Activated CD4-positive, CD25-positive, alpha-beta regulatory T cell treated with anti-CD3 and anti-CD28 coated beads, Interleukin-2, amount 50 U/mL, for 72 hours (primary cell): ENCODE measurements around the gene EIF4E1B.

Experiments
- DNase-seq: peaks from one replicate; pipeline ENCODE4 v3.0.0; 2021

EIF4E1B gene

DNA sequence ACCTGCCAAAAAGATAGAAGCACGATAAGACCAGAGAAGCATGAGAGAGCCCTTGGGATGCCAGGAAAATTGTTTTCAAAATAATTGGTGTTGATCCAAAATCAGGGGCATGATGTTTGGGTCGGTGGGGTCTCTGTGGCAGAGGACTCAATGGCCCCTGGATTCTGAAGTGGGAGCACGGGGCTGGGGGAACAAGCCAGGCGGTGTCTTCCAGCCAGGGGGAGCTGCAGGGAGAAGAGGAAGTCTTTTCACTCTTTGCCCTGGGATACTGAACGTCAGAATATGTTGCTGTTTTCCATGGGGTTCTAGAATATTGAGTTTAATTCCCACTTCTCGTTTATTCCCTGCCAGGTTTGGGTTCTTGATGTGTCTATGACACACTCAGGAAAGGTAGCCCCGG is 37.2 kb downstream of the EIF4E1B start:
- no peak for DNase-seq

DNA sequence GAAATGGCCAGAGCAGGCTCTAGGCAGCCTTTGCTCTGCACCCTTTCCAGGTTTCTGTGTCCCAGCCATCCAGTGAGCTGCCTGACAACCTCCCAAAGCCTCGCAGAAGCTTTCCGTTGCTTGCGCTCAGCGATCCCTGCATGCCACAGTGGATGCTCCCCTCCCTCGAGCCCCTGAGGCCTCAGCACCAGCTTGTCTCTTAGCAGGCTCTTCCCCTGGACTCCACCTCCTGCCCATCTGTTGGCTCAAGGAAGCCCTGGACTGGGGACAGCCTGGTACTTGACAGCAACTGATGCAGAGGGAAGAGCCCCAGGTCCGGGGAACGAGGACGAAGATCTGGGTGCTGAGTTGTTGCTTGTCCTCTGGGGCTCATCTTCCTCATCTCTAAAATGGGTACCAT is 40.0 kb downstream of the EIF4E1B start:
- DNase-seq = no peak

DNA sequence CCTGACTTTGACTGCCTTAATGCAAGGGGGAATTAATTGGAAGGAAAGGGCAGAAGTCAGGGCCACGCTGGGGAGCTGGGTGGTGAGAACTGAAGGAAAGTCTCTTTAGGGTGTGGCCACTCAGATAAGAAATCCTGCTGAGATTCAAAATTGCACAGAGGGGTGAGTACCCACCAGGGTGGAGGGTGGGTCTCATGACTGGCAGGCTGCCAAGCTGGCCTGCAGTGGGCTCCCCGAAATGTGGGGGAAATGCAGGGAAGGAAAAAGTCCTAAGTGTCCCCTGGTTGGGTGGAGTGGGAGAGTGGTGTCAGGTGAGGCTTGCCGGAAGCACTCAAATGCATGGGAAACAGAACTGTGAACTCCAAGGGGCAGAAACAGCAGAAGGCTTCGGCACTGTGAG is 40.9 kb downstream of the EIF4E1B start:
- no peak for DNase-seq

DNA sequence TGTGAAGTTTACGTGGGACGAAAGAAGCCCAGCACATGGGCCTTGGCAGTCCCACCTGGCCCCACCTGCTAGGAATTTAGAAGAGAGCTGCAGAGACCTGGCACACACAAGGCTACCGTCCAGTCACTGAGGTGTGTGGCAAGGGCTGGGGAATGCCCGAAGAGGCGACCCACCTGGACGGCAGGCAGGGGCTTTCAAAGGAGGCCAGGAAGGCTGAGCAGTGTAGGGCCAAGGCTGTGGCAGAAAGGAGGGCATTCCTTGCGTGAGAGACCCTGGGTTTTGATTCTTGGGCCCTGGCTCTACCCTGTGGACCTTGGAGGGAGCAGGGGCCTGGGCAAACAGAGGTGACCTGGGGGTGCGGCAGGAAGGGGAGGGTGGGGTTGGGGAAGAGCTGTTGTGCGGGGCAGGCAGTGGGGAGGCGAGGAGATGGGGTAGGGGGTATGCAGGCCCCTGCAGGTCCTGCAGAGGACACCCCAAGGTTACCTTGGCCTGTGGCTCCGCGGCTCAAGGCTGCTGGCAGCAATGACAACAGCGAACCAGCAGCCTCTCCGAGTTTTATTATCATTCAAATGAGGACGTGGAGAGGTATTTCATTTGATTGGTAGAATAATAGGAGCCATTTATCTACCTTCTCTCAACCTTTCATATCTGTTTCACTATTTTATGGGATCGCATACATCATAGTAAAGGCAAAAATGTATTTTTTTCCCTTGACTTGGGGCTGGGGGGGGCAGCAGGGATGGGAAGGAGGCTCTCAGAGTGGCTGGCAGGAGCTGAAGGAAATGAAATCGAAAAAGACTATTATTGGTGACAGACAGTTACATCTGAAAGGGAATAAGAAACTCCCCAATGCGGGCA is 41.6 kb downstream of the EIF4E1B start:
- DNase-seq = no peak

DNA sequence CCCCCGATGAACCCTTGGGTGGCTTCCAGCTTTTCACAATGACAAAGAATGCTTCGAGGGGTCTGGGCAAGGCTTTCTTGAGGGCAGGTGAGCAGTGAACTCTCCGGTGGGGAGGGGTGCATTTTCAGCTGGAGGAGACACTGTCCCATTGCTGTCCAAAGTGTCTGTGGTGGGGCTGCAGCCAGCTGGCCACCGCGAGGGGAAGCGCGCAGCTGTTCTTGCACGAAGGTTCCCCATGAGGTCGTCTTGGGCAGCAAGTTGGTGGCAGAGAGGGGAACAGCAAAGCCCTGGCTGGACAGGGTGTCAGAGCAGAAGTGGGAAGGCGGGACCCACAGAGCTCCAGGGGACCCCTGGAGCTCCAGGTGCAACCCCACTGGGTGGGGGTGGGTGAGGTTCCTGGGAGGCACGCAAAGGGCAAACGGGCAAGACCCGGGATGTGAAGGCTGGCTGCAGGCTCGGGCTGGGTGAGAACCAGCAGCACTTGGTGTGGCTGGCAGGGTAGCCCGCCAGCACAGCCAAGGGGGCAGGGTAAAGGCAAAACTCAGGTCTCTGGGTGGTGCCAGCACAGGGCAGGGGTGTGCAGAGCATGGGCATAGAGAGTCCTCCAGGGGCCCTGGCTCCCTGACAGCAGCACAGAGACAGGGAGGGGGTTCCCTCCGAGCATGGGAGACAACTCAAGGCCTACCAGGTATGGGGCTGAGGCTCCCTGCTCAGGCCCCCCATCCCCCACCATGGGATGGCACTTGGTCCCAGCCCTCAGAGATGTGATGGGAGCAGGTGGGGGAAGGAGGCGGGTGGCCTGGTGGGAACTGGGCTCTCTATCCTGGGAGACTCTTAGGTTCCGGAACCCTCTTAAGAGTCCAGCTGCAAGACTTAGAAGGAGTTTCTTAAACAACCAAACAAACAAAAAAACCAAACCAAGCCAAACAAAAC is 43.4 kb downstream of the EIF4E1B start:
- DNase-seq = no peak

DNA sequence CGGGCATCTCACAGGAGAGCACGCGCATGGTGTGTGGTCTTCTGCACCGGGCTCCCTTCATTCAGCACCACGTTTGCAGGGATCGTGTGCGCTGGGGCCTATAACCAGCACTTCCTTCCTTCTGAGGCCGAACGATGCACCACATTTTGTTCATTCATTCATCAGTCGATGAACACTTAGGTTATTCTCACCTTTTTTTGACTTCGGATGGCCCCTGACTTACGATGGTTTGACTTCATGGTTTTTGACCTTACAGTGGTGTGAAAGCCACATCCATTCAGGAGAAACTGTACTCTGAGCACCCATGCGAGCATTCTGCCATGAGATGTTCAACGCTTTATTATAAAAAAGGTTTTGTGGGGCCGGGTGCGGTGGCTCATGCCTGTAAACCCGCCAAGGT is 44.3 kb downstream of the EIF4E1B start:
- no peak for DNase-seq

DNA sequence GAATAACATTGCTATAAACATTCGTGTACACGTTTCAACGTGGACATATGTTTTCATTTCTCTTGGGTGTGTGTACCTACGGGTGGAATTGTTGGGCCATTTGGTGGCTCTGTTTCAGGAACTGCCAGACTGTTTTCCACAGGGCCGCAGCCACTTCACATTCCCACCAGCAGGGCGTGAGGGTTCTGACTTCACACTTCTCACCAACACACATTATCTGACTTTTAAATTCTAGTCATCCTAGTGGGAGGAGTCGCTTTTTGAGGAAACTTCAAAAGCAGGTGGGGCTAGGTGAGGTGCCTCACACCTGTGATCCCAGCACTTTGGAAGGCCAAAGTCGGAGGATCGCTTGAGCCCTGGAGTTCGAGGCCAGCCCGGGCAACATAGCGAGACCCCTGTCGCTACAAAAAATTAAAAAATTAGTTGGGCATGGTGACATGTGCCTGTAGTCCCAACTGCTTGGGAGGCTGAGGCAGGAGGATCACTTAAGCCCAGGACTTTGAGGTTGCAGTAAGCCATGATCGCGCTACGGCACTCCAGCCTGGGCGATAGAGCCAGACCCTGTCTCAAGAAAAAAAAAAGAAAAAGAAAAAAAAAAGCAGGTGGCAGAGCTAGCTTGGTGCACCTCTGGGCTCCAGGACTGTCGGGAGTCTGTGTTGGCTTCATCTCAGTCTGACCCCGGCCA is 45.3 kb downstream of the EIF4E1B start:
- DNase-seq = no peak

DNA sequence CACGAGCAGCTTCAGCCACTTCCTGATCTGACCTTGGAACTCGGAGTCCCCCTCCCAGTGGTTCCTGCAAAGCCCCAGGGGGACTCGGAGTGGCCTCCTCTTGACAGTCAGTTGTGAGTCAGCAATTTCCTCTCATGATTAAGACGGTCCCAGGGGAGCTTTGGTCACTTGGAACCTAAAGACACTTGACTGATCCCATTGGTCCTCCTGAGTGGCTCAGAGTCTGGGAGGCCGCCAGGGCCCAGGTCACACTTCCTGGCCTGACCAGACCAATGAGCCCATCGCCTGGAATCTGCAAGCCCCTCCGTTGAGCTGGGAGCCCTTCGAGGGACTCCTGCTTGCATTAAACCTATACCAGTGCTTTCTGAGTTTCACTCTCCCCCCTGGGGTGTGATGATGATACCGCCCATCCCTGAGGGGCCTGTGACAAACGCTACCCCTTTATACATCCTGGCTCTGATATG is 45.9 kb downstream of the EIF4E1B start:
- DNase-seq = no peak

DNA sequence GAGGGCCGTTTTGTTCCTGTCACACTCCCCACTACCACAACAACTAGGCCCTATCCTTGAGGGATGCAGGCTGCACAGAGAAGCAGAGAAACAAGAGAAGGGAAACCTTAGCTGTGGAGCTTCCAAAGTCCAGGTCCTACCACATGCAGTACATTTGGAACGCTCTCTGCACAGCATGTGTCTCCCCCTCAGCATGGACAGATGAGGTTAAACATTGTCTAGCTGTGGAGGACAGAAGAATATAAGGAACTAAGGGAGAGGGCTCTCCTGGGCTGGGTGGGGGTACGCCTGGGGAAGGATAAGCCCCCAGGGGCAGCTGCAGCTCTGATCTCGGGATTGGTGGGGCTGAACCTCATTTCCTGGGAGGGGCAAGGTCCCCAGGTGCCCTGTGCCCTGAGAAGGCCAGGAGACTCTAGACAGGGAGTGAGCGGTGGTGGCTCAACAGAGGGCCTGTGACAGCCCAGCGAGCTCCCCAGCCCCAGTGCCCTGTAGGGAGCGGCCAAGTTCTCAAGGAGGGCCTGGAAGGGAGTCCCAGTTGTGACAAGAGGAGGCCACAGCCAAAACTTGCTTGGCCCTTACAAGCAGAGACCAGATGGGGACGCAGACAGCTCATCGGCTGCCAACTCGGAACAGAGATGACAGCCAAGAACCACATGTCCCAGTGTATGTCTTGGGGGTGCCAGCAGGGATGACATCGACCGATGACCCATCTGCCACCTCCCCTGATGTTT is 46.9 kb downstream of the EIF4E1B start:
- DNase-seq = no peak

DNA sequence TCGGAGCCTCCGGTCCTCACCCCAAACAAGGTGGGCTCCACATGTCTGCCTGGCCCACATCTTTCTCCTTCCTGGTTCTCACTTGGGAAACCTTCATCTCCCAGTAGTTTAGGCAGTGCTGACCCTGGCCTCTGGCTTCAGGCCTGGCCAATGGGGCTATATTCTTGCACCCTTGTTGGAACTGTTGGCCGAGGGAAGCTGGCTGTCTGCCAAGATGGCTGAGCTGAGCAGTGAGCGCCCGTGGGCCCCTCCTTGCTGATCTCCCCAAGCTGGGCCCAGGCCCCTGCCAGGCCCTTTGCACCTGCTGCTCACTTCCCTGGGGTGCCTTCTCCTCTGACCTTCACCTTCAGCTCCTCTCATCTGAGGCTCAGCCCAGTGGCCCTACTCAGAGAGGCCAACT is 48.1 kb downstream of the EIF4E1B start:
- no peak for DNase-seq

DNA sequence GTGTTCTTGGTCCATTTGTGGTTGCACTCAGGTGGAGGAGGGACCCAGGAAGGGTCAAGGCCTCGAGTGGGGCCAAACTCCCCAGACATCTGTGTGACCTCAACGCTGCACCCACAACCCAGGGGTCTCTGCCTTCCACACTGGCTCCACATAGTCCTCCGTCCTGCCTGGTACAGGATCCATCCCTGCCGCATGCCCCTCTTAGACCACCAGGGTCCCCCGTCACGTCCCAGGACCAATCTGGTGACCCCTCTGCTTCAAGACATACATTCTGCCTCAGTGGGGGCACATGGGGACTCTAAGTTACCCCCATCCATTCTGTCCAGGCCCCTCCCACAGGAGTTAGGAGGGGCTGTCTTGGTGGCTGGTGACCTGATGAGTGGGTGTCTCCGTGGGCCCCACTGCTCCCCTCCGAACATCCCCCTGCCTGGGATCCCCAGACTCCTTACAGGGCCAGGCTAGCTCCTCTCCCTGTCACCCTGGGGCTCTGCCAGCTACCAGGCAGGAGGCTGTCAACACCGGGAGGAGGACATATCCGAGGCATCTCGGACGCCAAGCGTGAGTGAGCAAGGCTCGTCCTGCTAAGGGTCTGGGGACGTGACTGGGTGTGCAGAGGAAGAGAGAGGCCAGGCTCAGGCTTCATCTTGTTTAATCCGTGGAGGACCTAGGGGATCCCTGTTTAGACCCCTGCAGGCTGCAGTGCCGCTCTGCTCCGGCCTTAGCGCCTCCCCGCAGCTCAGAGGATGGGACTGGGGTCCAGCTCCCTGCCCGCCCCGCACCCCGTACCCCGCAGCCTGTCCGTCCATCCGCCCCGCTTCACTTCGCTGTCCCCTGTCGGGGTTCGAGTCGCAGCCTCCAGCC is 49.1 kb downstream of the EIF4E1B start:
- no peak for DNase-seq

DNA sequence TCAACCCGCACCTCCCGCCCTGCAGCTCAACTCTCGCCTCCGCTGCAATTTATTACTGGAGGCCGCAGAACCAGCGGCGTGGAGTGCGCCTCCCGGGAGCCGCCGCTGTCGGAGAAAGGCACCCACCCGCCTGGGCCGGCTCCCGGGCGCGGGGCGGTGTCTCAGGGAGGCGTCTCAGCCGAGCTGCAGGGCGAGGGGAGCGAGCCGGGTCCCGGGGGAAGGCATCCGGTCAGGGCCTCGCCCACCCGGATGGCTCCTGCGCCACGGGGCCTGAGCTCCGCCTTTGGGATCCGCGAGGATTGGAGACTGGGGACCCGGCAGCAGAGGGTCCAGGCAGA is 49.7 kb downstream of the EIF4E1B start:
- DNase-seq = no peak

DNA sequence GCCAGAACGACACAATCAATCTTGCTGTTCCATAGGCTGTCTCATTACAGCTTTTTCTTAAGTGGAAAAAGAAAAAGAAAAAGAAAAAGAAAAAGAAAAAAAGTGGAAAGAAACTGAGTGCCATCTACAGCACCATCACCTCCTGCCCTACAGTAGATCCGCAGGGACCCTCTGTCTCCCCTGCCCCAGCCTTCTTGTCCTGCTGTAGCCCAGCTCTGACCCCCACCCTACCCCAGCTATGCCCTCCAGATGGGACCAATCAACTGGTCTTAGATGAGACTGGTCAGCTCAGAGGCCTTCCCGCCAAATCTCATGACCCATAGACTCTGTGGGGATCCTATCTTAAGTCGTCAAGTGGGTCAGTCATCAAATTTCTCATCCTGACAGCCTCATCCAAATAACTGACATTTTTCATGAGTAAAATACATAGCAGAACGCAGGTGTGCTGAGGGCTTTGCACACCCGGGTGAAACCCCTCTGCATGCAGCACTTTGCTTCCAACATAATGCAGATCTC is 51.6 kb downstream of the EIF4E1B start:
- DNase-seq = no peak

DNA sequence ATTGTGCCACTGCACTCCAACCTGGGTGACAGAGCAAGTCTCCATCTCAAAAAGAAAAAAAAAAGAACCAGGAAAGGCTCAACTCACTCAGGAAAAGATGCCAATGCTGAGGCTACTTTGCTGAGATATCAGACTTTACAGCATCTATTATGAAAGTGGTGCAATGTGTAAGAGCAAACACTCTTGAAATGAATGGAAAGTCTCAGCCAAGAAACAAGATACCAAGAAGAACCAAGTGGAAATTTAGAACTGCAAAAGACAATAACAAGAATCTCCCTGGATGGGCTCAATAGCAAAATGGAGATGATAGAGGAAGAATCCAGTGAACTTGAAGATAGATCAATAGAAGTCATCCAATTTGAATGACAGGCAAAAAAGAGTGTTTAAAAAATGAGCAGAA is 54.5 kb downstream of the EIF4E1B start:
- no peak for DNase-seq

DNA sequence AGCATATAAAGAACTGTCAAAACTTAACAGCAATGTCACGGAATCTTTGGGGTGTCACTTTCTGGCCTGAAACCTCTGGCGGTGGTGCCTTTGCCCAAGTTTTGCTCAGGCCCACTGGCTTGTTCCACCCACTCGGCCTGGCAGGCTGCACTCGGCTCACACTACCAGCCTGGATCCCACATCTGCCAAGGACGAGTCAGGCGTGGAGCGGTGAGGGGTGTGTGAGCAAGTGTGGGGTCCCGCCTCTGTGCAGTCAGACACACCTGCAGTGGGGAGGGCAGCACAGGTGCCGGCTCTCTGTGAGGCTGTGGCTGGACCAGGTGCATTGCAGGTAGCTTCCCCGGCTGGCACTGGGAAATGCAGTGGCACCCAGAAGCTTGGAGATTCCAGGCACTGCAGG is 56.8 kb downstream of the EIF4E1B start:
- DNase-seq = no peak

DNA sequence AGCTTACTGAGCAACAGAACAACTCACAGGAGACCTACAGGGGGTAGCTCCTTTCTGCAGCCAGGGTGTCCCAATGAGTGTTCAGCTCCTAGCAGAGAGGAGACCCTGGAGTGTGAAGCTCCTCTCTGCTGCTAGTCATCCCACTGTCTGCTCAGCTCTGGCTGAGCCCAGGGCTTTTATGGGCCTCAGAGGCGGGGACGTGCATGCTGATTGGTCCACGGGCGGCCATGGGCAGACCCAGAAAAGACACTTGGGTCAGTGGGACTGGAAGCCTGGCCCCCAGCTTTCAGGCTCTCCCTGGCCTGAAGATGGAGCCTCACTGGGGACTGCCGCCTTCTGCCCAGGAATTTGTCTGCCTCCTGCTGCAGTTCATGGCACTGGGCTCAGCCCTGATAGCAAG is 57.4 kb downstream of the EIF4E1B start:
- DNase-seq = no peak

DNA sequence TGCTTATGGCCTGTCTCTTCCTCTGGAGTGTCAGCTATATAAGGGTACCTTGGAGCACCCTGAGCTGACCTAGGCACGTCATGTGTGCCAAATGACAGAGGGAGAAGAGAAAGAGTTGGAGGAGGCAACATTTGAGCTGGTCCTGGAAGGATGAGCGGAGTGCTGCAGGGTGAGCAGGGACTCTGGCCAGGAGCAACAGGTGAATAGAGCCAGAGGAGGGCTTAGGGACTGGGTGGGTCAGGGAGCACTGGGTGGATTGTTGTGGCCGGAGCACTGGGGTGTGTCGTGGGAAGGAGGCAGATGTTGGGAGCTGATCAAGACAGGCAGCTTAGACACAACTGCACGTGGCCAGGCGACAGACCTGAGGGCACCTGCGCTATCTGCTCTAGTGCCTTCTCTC is 60.4 kb downstream of the EIF4E1B start:
- no peak for DNase-seq

DNA sequence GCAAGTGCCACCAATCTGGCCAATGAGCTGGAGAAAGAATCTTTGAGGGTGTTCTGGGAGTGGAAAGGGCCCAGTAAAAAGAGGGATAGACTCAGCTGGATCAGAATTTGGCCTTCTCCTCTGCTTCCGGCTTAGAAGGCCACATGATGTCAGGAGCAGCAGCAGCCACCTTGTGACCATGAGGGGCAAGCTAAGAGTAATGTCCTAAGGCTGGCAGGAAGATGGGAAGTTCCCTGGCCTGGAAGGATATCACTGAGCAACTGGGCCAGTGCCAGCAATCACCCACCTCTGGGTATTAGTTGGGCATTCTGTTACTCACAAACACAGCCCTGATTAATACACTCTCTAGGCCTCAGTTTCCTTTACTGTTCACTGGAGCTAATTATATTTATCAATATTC is 61.0 kb downstream of the EIF4E1B start:
- no peak for DNase-seq

DNA sequence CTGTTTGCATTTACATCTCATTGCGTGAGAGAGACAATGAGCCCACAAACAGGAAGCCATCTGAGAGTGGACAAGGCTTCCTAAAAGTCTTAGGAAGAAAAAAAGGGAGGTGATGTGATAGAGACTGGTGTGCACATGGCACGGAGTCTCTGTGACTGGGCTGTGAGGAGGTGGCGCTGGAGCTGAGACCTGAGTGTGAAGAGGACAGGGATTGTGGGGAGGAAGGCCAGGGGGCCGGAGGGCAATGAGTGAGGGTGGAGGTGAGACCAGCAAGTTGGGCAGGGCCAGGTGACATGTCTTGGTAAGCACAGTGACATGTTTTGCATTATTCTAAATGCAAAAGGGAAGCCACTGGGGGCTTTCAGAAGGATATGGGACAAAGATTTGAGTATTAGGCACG is 61.9 kb downstream of the EIF4E1B start:
- no peak for DNase-seq

DNA sequence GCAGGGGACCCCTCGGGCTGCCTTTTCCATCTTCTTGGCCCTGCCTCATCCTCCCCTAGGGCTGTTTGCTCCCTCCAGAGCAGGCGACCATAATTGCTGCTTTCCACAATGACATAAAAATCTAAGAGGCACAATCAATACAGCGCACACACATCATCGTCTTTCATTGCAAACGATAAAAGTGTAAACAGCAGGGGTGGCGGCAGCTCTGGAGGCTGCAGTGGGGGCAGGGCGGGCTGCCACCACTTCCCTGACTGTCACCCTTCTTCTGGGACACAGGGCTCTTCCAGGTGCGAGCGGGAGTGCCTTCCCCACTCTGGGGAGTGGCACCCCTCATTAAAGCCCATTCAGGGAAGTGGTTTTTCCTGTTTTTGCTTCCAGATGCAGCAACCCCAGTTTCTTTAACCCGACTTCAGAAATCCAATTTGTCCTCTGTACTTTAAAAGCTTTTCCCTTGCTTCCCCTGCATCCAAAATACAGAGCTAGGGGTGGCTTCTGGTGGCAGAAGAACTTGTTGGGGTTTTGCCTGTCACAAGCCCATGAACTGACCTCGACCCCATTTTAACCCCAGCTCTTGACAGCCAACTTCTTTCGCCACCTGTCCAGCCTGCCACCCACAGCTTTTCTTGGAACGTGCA is 62.5 kb downstream of the EIF4E1B start:
- DNase-seq = no peak

DNA sequence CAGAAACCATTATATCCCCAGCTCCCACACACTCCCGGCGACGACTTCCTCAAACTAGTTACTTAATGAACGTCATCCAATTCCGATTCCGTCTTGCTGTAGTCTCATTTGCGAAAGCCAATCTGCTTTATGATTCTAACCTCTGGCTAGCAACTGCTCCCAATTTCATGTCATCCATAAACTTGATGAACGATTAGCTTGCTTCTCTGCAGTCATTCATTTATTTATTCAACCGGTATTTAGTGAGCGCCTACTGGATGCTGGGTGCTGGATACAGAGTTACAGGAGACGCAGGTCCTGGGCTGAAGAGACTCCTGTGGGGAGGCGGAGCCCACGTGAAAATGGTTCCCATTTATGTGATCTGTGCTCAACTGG is 63.0 kb downstream of the EIF4E1B start:
- DNase-seq = no peak
